GM12878 (cell line): ENCODE measurements around the gene AKR1B1. TPM values are rescaled to one million over a fixed set of nuclear protein-coding genes. Genes with fewer than 3 reads are reported as not detected.

Source experiments
- ATAC-seq: fragments of 200-7000 bp; cut with Tn5 transposase; 3 replicates; pipeline ENCODE4 v1.9.1; 2020; ENCODE audit warnings: mild to moderate bottlenecking, moderate library complexity
- BruUV-seq: library from RNA; stranded (reverse); fragments of 400-500 nt; replicated peaks from 2 replicates; lab custom pipeline; 2021; lab: Mats Ljungman, UMichigan
- CTCF ChIA-PET: fragments of 300-600 bp; sonication (Branson Sonifier 250); formaldehyde crosslinking; extraction: SDS; loops from one replicate; lab custom pipeline; 2021; ENCODE audit warnings: inconsistent platforms; lab: Yijun Ruan, JAX
- POLR2A ChIA-PET: fragments of 350-600 bp; formaldehyde crosslinking; extraction: SDS; loops from one replicate; lab custom pipeline; 2021; ENCODE audit warnings: inconsistent platforms; lab: Charles Lee
- RAD21 ChIA-PET: fragments of 300-600 bp; sonication (Branson Sonifier 250); formaldehyde crosslinking; loops from one replicate; lab custom pipeline; 2023; ENCODE audit warnings: antibody characterized with exemption; ENCODE audit not compliant: unreplicated experiment; lab: Charles Lee
- SMC1A ChIA-PET: fragments of 300-600 bp; sonication (Branson Sonifier 250); formaldehyde crosslinking; loops from one replicate; lab custom pipeline; 2023; ENCODE audit not compliant: unreplicated experiment, uncharacterized antibody; lab: Charles Lee
- DNase-seq: peaks from one replicate; pipeline ENCODE4 v3.0.0-alpha.2; 2011; ENCODE audit warnings: low read depth, low spot score
- FAIRE-seq: peaks from 3 replicates; lab custom pipeline; 2011; peaks lifted over from hg19 to GRCh38; lab: Jason Lieb, UNC
- H2AFZ ChIP-seq: 2 replicates; pipeline ENCODE4 v1.6.0; 2011; ENCODE audit warnings: low read depth, low read length, control low read depth; ENCODE audit not compliant: control insufficient read depth
- H3K27ac ChIP-seq: 2 replicates; pipeline ENCODE4 v1.5.1; 2011; ENCODE audit warnings: control low read depth; ENCODE audit not compliant: control insufficient read depth, insufficient read depth
- H3K27me3 ChIP-seq, 2 experiments: replicated peaks in 1 of 2; 2 replicates each; pipeline versions ENCODE4 v1.6.0 to v1.6.1; 2011; ENCODE audit warnings: low read length in 1 of 2; ENCODE audit not compliant: control insufficient read depth in 2 of 2, insufficient read depth in 2 of 2
- H3K36me3 ChIP-seq, 2 experiments: 2 replicates each; pipeline ENCODE4 v1.5.1; 2011; ENCODE audit warnings: low read length in 1 of 2; ENCODE audit not compliant: control insufficient read depth in 2 of 2, insufficient read depth in 2 of 2
- H3K4me1 ChIP-seq: 2 replicates; pipeline ENCODE4 v1.6.1; 2011; ENCODE audit warnings: mild to moderate bottlenecking, low read length, moderate library complexity, mixed read lengths; ENCODE audit not compliant: control insufficient read depth, insufficient read depth
- H3K4me2 ChIP-seq: 2 replicates; pipeline ENCODE4 v1.6.0; 2011; ENCODE audit warnings: control low read depth; ENCODE audit not compliant: control insufficient read depth, insufficient read depth
- H3K4me3 ChIP-seq: fragments of 200-600 bp; sonication (generic); 2 replicates; pipeline ENCODE4 v1.5.1; 2016
- H3K79me2 ChIP-seq: 2 replicates; pipeline ENCODE4 v1.6.0; 2011; ENCODE audit warnings: low read length; ENCODE audit not compliant: control insufficient read depth, insufficient read depth
- H3K9ac ChIP-seq: 2 replicates; pipeline ENCODE4 v1.8.0; 2011; ENCODE audit warnings: low read length, control low read depth, mixed read lengths; ENCODE audit not compliant: control insufficient read depth, insufficient read depth
- H3K9me3 ChIP-seq: replicated peaks from 3 replicates; pipeline ENCODE4 v1.5.1; 2011; ENCODE audit warnings: mild to moderate bottlenecking, low read length; ENCODE audit not compliant: control insufficient read depth, insufficient read depth
- H4K20me1 ChIP-seq: 2 replicates; pipeline ENCODE4 v1.6.0; 2011; ENCODE audit not compliant: control insufficient read depth, insufficient read depth
- E2F8 ChIP-seq: fragments of 450-650 bp; IDR thresholded peaks from 2 replicates; pipeline ENCODE4 v1.6.1; 2018; ENCODE audit warnings: mild to moderate bottlenecking, low read depth, moderate library complexity; ENCODE audit not compliant: partially characterized antibody
- IRF5 ChIP-seq: fragments of 450-650 bp; IDR thresholded peaks from 2 replicates; pipeline ENCODE4 v1.6.1; 2017; ENCODE audit warnings: borderline replicate concordance
- NFXL1 ChIP-seq: fragments of 450-650 bp; IDR thresholded peaks from 2 replicates; pipeline ENCODE4 v1.6.1; 2017; ENCODE audit warnings: antibody characterized with exemption, mild to moderate bottlenecking, borderline replicate concordance
- REST ChIP-seq: IDR thresholded peaks from 2 replicates; pipeline ENCODE4 v1.6.1; 2012; ENCODE audit warnings: mild to moderate bottlenecking, low read depth, low read length
- SREBF2 ChIP-seq: IDR thresholded peaks from 2 replicates; pipeline ENCODE4 v1.6.1; 2012; ENCODE audit warnings: mild to moderate bottlenecking, low read length
- SUZ12 ChIP-seq: fragments of 200-600 bp; sonication (generic); IDR thresholded peaks from one replicate; pipeline ENCODE4 v1.6.1; 2018; ENCODE audit warnings: antibody characterized with exemption, mild to moderate bottlenecking; ENCODE audit not compliant: unreplicated experiment
- TBL1XR1 ChIP-seq: IDR thresholded peaks from 2 replicates; pipeline ENCODE4 v1.6.1; 2012; ENCODE audit warnings: low read depth, low read length, improper control_type of control experiment
- TCF3 ChIP-seq: IDR thresholded peaks from 2 replicates; pipeline ENCODE4 v1.6.1; 2012; ENCODE audit warnings: low read depth, mild to moderate bottlenecking, low read length, borderline replicate concordance; ENCODE audit not compliant: insufficient read depth
- ZBED1 ChIP-seq: IDR thresholded peaks from 2 replicates; pipeline ENCODE4 v1.6.1; 2016; ENCODE audit warnings: borderline replicate concordance
- ZNF217 ChIP-seq: fragments of 450-650 bp; IDR thresholded peaks from 2 replicates; pipeline ENCODE4 v1.6.1; 2017; ENCODE audit warnings: antibody characterized with exemption, mild to moderate bottlenecking
- ZNF274 ChIP-seq: IDR thresholded peaks from one replicate; pipeline ENCODE4 v1.8.0; 2011; ENCODE audit not compliant: insufficient read length, insufficient read depth
- ZSCAN29 ChIP-seq: fragments of 450-650 bp; IDR thresholded peaks from 2 replicates; pipeline ENCODE4 v1.6.1; 2017; ENCODE audit warnings: mild to moderate bottlenecking, moderate library complexity
- WGBS: methylation state at CpG from one replicate; pipeline ENCODE4 v1.1.6; 2016; ENCODE audit warnings: low lambda C conversion rate; ENCODE audit not compliant: insufficient replicate concordance, insufficient coverage; ENCODE audit errors: missing lambda C conversion rate; 5-methylcytosine and 5-hydroxymethylcytosine counted together
- in situ Hi-C: fragments of 300-500 bp; cut with MboI; formaldehyde crosslinking; loops from 9 replicates; pipeline ENCODE4 v1.14.3; 2018; ENCODE audit warnings: mixed read lengths
- intact Hi-C: fragments of 100-400 bp; cut with micrococcal nuclease; formaldehyde crosslinking; loops from one replicate; pipeline ENCODE4 v1.14.2; 2022; ENCODE audit not compliant: unreplicated experiment
- polyA plus RNA-seq, 11 experiments: library from polyadenylated mRNA; depleted of rRNA in 4 of 11; unstranded in 6 of 11; stranded (reverse) in 5 of 11; fragments of >200 nt; fragmentation: Nextera tagmentation in 4 of 11; fragmentation: Illumina TruSeq in 1 of 11; extraction: Ambion mirVana in 4 of 11; extraction: Trizol in 1 of 11; gene quantifications; 1 replicate in 1 of 11; 2 replicates in 10 of 11; pipeline versions ENCODE4 v1.2.1 to v1.2.3, GENCODE V29; 2011 to 2016; ENCODE audit warnings: inconsistent platforms in 2 of 11, missing spikeins in 2 of 11, low read depth in 1 of 11
- total RNA-seq, 4 experiments: library from RNA; depleted of rRNA in 3 of 4; stranded (reverse); fragments of >200 nt in 3 of 4; fragmentation: Illumina TruSeq in 1 of 4; extraction: Trizol in 1 of 4; gene quantifications; 2 replicates each; pipeline versions ENCODE4 v1.2.1 to v1.2.3, GENCODE V29; 2013 to 2021
- TF ChIP-seq, protein P1 (sequence below): fragments of 450-650 bp; IDR thresholded peaks from 2 replicates; pipeline ENCODE4 v1.6.1; 2017; ENCODE audit warnings: mild to moderate bottlenecking, moderate library complexity

The AKR1B1 gene
- total and polyA plus RNA-seq, 10 of the 15 experiments (the other 5 are each of a cell fraction or from before 2014, with no cell fraction given), result 40.4 to 252 (median 156) TPM

- RAD21 ChIA-PET, result no interaction called here
- POLR2A ChIA-PET, result no interaction called here
- SMC1A ChIA-PET, result no interaction called here
- CTCF ChIA-PET, result interaction anchor here (1.4 kb wide), 1 partner anchor 75 kb away, joined by 5 read pairs; no protein-coding TSS in a partner anchor
- Histone ChIP-seq H3K4me3 (no peak overlapping the region), H3K4me1 (no peaks in the 10 kb centered on the region), H2AFZ (no peak overlapping the region), H3K36me3 (peaks cover 12 to 14% of the 10 kb centered on the region in 2 experiments; a peak in 3 of 4 replicates), H3K4me2 (no peak overlapping the region), H3K79me2 (no peaks in the 10 kb centered on the region), H3K9ac (no peak overlapping the region), H4K20me1 (no peaks in the 10 kb centered on the region), H3K27me3 (no peaks in the 10 kb centered on the region), H3K9me3 (no peaks in the 10 kb centered on the region), H3K27ac (no peak overlapping the region)
- DNase-seq, result no peak
- in situ Hi-C loops (no loop called here), intact Hi-C loops (no loop called here)
- WGBS, result 98% methylated on average over 4 of the region's 4 CpGs
- BruUV-seq, result no TSS peak
- ATAC-seq, result no peak
- FAIRE-seq, result no peak
- TF ChIP-seq, protein P1, sequence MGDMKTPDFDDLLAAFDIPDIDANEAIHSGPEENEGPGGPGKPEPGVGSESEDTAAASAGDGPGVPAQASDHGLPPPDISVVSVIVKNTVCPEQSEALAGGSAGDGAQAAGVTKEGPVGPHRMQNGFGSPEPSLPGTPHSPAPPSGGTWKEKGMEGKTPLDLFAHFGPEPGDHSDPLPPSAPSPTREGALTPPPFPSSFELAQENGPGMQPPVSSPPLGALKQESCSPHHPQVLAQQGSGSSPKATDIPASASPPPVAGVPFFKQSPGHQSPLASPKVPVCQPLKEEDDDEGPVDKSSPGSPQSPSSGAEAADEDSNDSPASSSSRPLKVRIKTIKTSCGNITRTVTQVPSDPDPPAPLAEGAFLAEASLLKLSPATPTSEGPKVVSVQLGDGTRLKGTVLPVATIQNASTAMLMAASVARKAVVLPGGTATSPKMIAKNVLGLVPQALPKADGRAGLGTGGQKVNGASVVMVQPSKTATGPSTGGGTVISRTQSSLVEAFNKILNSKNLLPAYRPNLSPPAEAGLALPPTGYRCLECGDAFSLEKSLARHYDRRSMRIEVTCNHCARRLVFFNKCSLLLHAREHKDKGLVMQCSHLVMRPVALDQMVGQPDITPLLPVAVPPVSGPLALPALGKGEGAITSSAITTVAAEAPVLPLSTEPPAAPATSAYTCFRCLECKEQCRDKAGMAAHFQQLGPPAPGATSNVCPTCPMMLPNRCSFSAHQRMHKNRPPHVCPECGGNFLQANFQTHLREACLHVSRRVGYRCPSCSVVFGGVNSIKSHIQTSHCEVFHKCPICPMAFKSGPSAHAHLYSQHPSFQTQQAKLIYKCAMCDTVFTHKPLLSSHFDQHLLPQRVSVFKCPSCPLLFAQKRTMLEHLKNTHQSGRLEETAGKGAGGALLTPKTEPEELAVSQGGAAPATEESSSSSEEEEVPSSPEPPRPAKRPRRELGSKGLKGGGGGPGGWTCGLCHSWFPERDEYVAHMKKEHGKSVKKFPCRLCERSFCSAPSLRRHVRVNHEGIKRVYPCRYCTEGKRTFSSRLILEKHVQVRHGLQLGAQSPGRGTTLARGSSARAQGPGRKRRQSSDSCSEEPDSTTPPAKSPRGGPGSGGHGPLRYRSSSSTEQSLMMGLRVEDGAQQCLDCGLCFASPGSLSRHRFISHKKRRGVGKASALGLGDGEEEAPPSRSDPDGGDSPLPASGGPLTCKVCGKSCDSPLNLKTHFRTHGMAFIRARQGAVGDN, result no peak
- TF ChIP-seq ZNF217 (no peak), ZSCAN29 (no peak), ZBED1 (no peak), TCF3 (no peak), IRF5 (no peak), ZNF274 (no peak), REST (no peak), NFXL1 (no peak), E2F8 (no peak), SUZ12 (no peak), SREBF2 (no peak), TBL1XR1 (no peak)
These were observed 20.0 kb downstream of the AKR1B1 start for GRCh38 chr7:134438946-134439345.
